ENCODE results near the gene FRMD1.
A peak's percentile ranks its signal among the peaks of the same experiment; 100 is the strongest.

Gene FRMD1

DNA sequence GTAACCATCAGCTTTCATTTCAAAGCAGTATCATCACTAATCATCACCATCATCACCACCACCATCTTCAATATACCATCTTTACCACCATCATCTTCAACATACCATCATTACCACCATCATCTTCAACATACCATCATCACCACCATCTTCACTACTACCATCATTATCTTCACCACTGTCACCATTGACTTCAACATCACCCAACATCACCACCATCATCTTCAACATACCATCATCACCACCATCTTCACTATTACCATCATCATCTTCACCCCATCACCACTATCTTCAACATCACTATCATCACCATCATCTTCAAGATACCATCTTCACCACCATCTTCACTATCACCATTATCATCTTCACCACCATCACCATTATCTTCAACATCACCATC is 40.5 kb upstream of the FRMD1 start:
- Histone ChIP-seq H3K79me1 (replicated peaks; ENCODE audit: low read length, poor library complexity, severe bottlenecking) (no peaks in the 10 kb centered on the region), H3K27me3 (ENCODE audit: control insufficient read depth in 1 of 2, insufficient read depth in 1 of 2, low read length in 2 of 2) (no peaks in the 10 kb centered on the region), H4K91ac (ENCODE audit: low read length) (no peak overlapping the region)

DNA sequence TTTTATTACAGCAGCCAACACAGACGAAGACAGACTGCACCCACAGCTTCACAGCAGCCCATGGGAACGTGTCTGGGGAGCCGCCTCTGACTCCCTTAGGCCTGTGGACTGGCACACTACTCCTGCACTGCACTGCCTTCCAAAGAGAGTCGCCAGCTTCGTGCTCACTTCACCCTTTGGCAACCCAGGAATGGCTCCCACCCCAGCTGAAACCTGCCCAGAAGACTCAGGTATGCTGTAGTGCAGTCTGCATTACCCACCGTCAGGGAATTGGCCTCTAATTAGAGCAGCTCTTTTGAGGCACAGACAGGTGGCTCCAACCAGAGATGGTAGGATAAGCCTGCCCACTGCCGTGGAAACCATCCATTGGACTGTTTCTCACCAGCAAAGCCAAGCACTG is 39.9 kb upstream of the FRMD1 start:
- Histone ChIP-seq H3K27ac (ENCODE audit: low read length, poor library complexity, severe bottlenecking) (no peak overlapping the region), H3K14ac (ENCODE audit: low read length in 2 of 2) (no peak overlapping the region), H3K9me3 (ENCODE audit: control insufficient read depth, low read length) (no peaks in the 10 kb centered on the region), H2BK5ac (ENCODE audit: low read depth, low read length, poor library complexity, severe bottlenecking) (no peak overlapping the region), H3K4ac (ENCODE audit: low read depth in 1 of 2, low read length in 2 of 2) (no peak overlapping the region), H3K23ac (ENCODE audit: low read length in 2 of 2) (no peak overlapping the region), H4K8ac (ENCODE audit: low read length) (no peak overlapping the region), H2BK15ac (ENCODE audit: low read depth, poor library complexity, severe bottlenecking) (no peak overlapping the region), H4K91ac (ENCODE audit: low read length) (no peak overlapping the region), H2AFZ (ENCODE audit: low read depth, low read length) (no peak overlapping the region), H3K4me3 (ENCODE audit: insufficient read depth in 1 of 2, low read depth in 1 of 2, low read length in 2 of 2) (no peak overlapping the region), H3K9ac (ENCODE audit: low read length) (no peak overlapping the region), H3K27me3 (ENCODE audit: control insufficient read depth in 1 of 2, insufficient read depth in 1 of 2, low read length in 2 of 2) (peaks cover 0 to 3% of the 10 kb centered on the region in 2 experiments), H3K79me1 (replicated peaks; ENCODE audit: low read length, poor library complexity, severe bottlenecking) (no peaks in the 10 kb centered on the region), H3K18ac (ENCODE audit: low read depth in 1 of 2, low read length in 2 of 2) (no peak overlapping the region), H2BK120ac (ENCODE audit: low read depth, low read length) (no peak overlapping the region), H3K4me2 (ENCODE audit: low read length, poor library complexity, severe bottlenecking) (no peak overlapping the region), H2BK12ac (ENCODE audit: low read length in 2 of 2) (no peak overlapping the region), H3K4me1 (ENCODE audit: control insufficient read depth, insufficient read depth, low read depth, low read length) (peaks cover 3% of the 10 kb centered on the region), H3K36me3 (ENCODE audit: control insufficient read depth in 1 of 2, insufficient read depth in 2 of 2, low read depth in 1 of 2, low read length in 2 of 2) (no peaks in the 10 kb centered on the region), H2AK5ac (ENCODE audit: low read length, severe bottlenecking) (no peak overlapping the region)
- DNase-seq = no peak
- 79% methylated on average over 7 of the region's 7 CpGs for WGBS

More for the DNA sequence above, 40.5 kb upstream of the FRMD1 start:
- H3K4ac ChIP-seq (ENCODE audit: low read depth in 1 of 2, low read length in 2 of 2) = no peak overlapping the region
- H3K23ac ChIP-seq (ENCODE audit: low read length in 2 of 2) = no peak overlapping the region
- no peak overlapping the region for H2AK5ac ChIP-seq (ENCODE audit: low read length, severe bottlenecking)
- no peak overlapping the region for H3K4me3 ChIP-seq (ENCODE audit: insufficient read depth in 1 of 2, low read depth in 1 of 2, low read length in 2 of 2)
- DNase-seq = no peak
- no peak overlapping the region for H2BK5ac ChIP-seq (ENCODE audit: low read depth, low read length, poor library complexity, severe bottlenecking)
- no peaks in the 10 kb centered on the region for H3K36me3 ChIP-seq (ENCODE audit: control insufficient read depth in 1 of 2, insufficient read depth in 2 of 2, low read depth in 1 of 2, low read length in 2 of 2)
- no peak overlapping the region for H2BK120ac ChIP-seq (ENCODE audit: low read depth, low read length)
- no peak overlapping the region for H4K8ac ChIP-seq (ENCODE audit: low read length)
- no peak overlapping the region for H3K9ac ChIP-seq (ENCODE audit: low read length)
- no peak overlapping the region for H2BK15ac ChIP-seq (ENCODE audit: low read depth, poor library complexity, severe bottlenecking)
- no peak overlapping the region for H3K14ac ChIP-seq (ENCODE audit: low read length in 2 of 2)
- H3K4me1 ChIP-seq (ENCODE audit: control insufficient read depth, insufficient read depth, low read depth, low read length) = peaks cover 3% of the 10 kb centered on the region
- H2BK12ac ChIP-seq (ENCODE audit: low read length in 2 of 2) = no peak overlapping the region
- H3K9me3 ChIP-seq (ENCODE audit: control insufficient read depth, low read length) = no peaks in the 10 kb centered on the region
- no peak overlapping the region for H2AFZ ChIP-seq (ENCODE audit: low read depth, low read length)
- no peak overlapping the region for H3K27ac ChIP-seq (ENCODE audit: low read length, poor library complexity, severe bottlenecking)
- H3K4me2 ChIP-seq (ENCODE audit: low read length, poor library complexity, severe bottlenecking) = no peak overlapping the region
- no peak overlapping the region for H3K18ac ChIP-seq (ENCODE audit: low read depth in 1 of 2, low read length in 2 of 2)

DNA sequence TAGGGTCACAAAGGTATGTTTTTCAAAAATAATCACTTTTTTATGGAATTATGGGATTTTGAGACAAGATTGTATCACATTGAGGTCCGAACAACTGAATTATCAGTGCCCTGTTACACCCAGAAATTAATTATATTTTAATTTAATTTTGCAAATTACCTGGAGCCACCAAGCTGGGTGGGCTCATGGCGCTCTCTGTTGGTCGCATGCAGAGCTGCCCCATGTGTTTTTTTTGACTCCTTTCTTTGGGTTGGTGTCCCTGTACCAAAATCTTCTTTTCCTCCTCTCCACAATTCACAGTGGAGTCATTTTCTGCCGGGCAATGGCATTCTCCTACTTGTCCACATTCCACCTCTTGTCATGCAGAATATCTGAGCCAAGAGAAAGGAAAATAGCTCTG is 38.9 kb upstream of the FRMD1 start:
- Histone ChIP-seq H3K27me3 (ENCODE audit: control insufficient read depth in 1 of 2, insufficient read depth in 1 of 2, low read length in 2 of 2) (peaks cover 0 to 4% of the 10 kb centered on the region in 2 experiments), H2BK12ac (ENCODE audit: low read length in 2 of 2) (no peak overlapping the region), H3K18ac (ENCODE audit: low read depth in 1 of 2, low read length in 2 of 2) (no peak overlapping the region), H3K4me1 (ENCODE audit: control insufficient read depth, insufficient read depth, low read depth, low read length) (peaks cover 3% of the 10 kb centered on the region), H3K9ac (ENCODE audit: low read length) (no peak overlapping the region), H2BK120ac (ENCODE audit: low read depth, low read length) (no peak overlapping the region), H2AK5ac (ENCODE audit: low read length, severe bottlenecking) (no peak overlapping the region), H3K9me3 (ENCODE audit: control insufficient read depth, low read length) (no peaks in the 10 kb centered on the region), H3K23ac (ENCODE audit: low read length in 2 of 2) (no peak overlapping the region), H4K91ac (ENCODE audit: low read length) (no peak overlapping the region), H4K8ac (ENCODE audit: low read length) (no peak overlapping the region), H3K27ac (ENCODE audit: low read length, poor library complexity, severe bottlenecking) (no peak overlapping the region), H3K36me3 (ENCODE audit: control insufficient read depth in 1 of 2, insufficient read depth in 2 of 2, low read depth in 1 of 2, low read length in 2 of 2) (no peaks in the 10 kb centered on the region), H3K79me1 (replicated peaks; ENCODE audit: low read length, poor library complexity, severe bottlenecking) (no peaks in the 10 kb centered on the region), H3K14ac (ENCODE audit: low read length in 2 of 2) (no peak overlapping the region), H3K4me2 (ENCODE audit: low read length, poor library complexity, severe bottlenecking) (no peak overlapping the region), H3K4ac (ENCODE audit: low read depth in 1 of 2, low read length in 2 of 2) (no peak overlapping the region), H2BK5ac (ENCODE audit: low read depth, low read length, poor library complexity, severe bottlenecking) (no peak overlapping the region), H3K4me3 (ENCODE audit: insufficient read depth in 1 of 2, low read depth in 1 of 2, low read length in 2 of 2) (no peak overlapping the region), H2AFZ (ENCODE audit: low read depth, low read length) (no peak overlapping the region), H2BK15ac (ENCODE audit: low read depth, poor library complexity, severe bottlenecking) (no peak overlapping the region)
- no peak for DNase-seq
- 47% methylated on average over 4 of the region's 4 CpGs for WGBS

DNA sequence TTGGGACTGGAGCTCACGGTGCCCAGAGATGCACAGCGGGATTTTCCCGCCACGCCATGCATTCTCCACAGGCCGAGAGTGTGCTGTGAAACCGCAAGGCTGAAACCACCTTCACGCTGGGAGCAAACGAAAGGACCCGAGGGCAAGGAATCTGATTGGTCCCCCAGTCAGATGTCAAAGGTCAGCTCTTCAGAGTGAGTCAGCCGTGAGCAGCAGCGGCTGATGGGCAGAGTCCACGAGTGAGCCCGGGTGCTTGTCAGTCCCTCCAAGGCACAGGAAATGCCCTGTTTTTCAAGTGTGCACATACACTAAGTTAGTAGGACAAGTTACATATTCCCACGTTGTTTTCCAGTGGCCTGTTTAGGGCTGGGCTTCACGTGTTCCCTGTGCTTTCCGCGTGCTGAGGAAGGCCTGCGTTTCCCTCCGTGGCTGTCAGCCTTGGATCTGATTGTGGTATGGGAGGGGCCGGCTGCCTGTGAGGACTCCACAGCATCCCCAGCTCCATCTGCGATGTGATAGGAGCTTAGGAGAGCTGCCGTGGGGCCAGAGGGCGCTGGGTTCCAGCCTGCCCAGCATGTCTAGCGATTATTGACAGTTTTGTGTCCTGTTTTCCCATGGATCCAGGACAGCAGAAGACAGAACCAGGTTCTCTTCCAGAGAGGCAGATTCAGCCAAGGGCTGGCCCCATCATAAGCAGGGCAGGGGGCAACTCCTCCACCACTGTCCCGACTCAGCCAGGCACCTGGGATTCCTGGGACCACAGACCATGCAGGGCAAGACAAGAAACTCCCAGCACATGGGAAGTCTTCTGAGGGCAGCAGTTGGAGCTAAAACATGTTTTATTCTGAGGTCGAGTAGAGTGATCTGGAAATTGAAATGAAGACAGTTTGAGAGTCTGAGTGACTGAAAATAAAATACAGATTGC is 38.2 kb upstream of the FRMD1 start:
- H3K14ac ChIP-seq (ENCODE audit: low read length in 2 of 2) = no peak overlapping the region
- H2AK5ac ChIP-seq (ENCODE audit: low read length, severe bottlenecking) = no peak overlapping the region
- H3K18ac ChIP-seq (ENCODE audit: low read depth in 1 of 2, low read length in 2 of 2) = peak overlapping the region in 1 of 2 experiments; percentile 37
- no peak overlapping the region for H2BK15ac ChIP-seq (ENCODE audit: low read depth, poor library complexity, severe bottlenecking)
- no peak overlapping the region for H3K9ac ChIP-seq (ENCODE audit: low read length)
- no peak overlapping the region for H4K8ac ChIP-seq (ENCODE audit: low read length)
- no peaks in the 10 kb centered on the region for H3K79me1 ChIP-seq (replicated peaks; ENCODE audit: low read length, poor library complexity, severe bottlenecking)
- no peak overlapping the region for H2BK120ac ChIP-seq (ENCODE audit: low read depth, low read length)
- H3K36me3 ChIP-seq (ENCODE audit: control insufficient read depth in 1 of 2, insufficient read depth in 2 of 2, low read depth in 1 of 2, low read length in 2 of 2) = no peaks in the 10 kb centered on the region
- no peak overlapping the region for H4K91ac ChIP-seq (ENCODE audit: low read length)
- H3K4me2 ChIP-seq (ENCODE audit: low read length, poor library complexity, severe bottlenecking) = no peak overlapping the region
- no peak overlapping the region for H3K4ac ChIP-seq (ENCODE audit: low read depth in 1 of 2, low read length in 2 of 2)
- no peak overlapping the region for H2BK12ac ChIP-seq (ENCODE audit: low read length in 2 of 2)
- no peak overlapping the region for H3K4me3 ChIP-seq (ENCODE audit: insufficient read depth in 1 of 2, low read depth in 1 of 2, low read length in 2 of 2)
- H3K4me1 ChIP-seq (ENCODE audit: control insufficient read depth, insufficient read depth, low read depth, low read length) = peaks cover 3% of the 10 kb centered on the region
- no peak overlapping the region for H2BK5ac ChIP-seq (ENCODE audit: low read depth, low read length, poor library complexity, severe bottlenecking)
- 67% methylated on average over 26 of the region's 26 CpGs for WGBS
- H2AFZ ChIP-seq (ENCODE audit: low read depth, low read length) = no peak overlapping the region
- H3K23ac ChIP-seq (ENCODE audit: low read length in 2 of 2) = no peak overlapping the region
- no peaks in the 10 kb centered on the region for H3K9me3 ChIP-seq (ENCODE audit: control insufficient read depth, low read length)
- no peak overlapping the region for H3K27ac ChIP-seq (ENCODE audit: low read length, poor library complexity, severe bottlenecking)
- DNase-seq = peak; percentile 11
- H3K27me3 ChIP-seq (ENCODE audit: control insufficient read depth in 1 of 2, insufficient read depth in 1 of 2, low read length in 2 of 2) = peaks cover 0 to 4% of the 10 kb centered on the region in 2 experiments

All from mesenchymal stem cell (in vitro differentiated cells and primary cell).